Hepatocyte (in vitro differentiated cells): ENCODE data around the gene TMEM239. TPM values are rescaled to one million over a fixed set of nuclear protein-coding genes. Genes with fewer than 3 reads are reported as not detected.

Experiments
- DNase-seq: peaks from one replicate; pipeline ENCODE4 v3.0.0-alpha.2; 2016; ENCODE audit warnings: low spot score
- H2AFZ ChIP-seq: fragments of 200-600 bp; sonication (generic); 2 replicates; pipeline ENCODE4 v1.6.0; 2016; ENCODE audit warnings: antibody characterized with exemption, mild to moderate bottlenecking
- H3K27ac ChIP-seq: fragments of 200-600 bp; sonication (generic); 2 replicates; pipeline ENCODE4 v1.5.1; 2016; ENCODE audit warnings: mild to moderate bottlenecking
- H3K27me3 ChIP-seq: fragments of 200-600 bp; sonication (generic); 2 replicates; pipeline ENCODE4 v1.6.1; 2016
- H3K36me3 ChIP-seq: fragments of 200-600 bp; sonication (generic); replicated peaks from 2 replicates; pipeline ENCODE4 v1.5.1; 2016; ENCODE audit warnings: low read depth; ENCODE audit not compliant: insufficient read depth
- H3K4me1 ChIP-seq: fragments of 200-600 bp; sonication (generic); 2 replicates; pipeline ENCODE4 v1.5.1; 2016; ENCODE audit warnings: mild to moderate bottlenecking, moderate library complexity; ENCODE audit not compliant: insufficient read depth
- H3K4me2 ChIP-seq: fragments of 200-600 bp; sonication (generic); 2 replicates; pipeline ENCODE4 v1.6.0; 2016
- H3K4me3 ChIP-seq: fragments of 200-600 bp; sonication (generic); 2 replicates; pipeline ENCODE4 v1.5.1; 2016; ENCODE audit warnings: mild to moderate bottlenecking
- H3K79me2 ChIP-seq: fragments of 200-600 bp; sonication (generic); 2 replicates; pipeline ENCODE4 v1.6.0; 2017; ENCODE audit warnings: mild to moderate bottlenecking
- H3K9me2 ChIP-seq: fragments of 200-600 bp; sonication (generic); replicated peaks from 2 replicates; pipeline ENCODE4 v1.6.0; 2017; ENCODE audit warnings: mild to moderate bottlenecking; ENCODE audit not compliant: insufficient read depth
- H3K9me3 ChIP-seq: fragments of 200-600 bp; sonication (generic); 2 replicates; pipeline ENCODE4 v1.5.1; 2016; ENCODE audit warnings: low read depth, mild to moderate bottlenecking
- H4K20me1 ChIP-seq: fragments of 200-600 bp; sonication (generic); 2 replicates; pipeline ENCODE4 v1.6.0; 2016; ENCODE audit warnings: mild to moderate bottlenecking; ENCODE audit not compliant: insufficient read depth, poor library complexity, severe bottlenecking
- EZH2 ChIP-seq: fragments of 200-600 bp; sonication (generic); IDR thresholded peaks from 2 replicates; pipeline ENCODE4 v1.6.1; 2016; ENCODE audit warnings: antibody characterized with exemption, mild to moderate bottlenecking, borderline replicate concordance
- EZH2phosphoT487 ChIP-seq: fragments of 200-600 bp; sonication (generic); IDR thresholded peaks from one replicate; pipeline ENCODE4 v1.6.1; 2018; ENCODE audit warnings: antibody characterized with exemption, mild to moderate bottlenecking, low read depth, moderate library complexity; ENCODE audit not compliant: unreplicated experiment, severe bottlenecking
- WGBS: methylation state at CpG from one replicate; pipeline ENCODE4 v1.1.6; 2016; ENCODE audit warnings: low lambda C conversion rate; ENCODE audit errors: missing lambda C conversion rate; 5-methylcytosine and 5-hydroxymethylcytosine counted together
- polyA plus RNA-seq: library from polyadenylated mRNA; unstranded; fragments of >200 nt; fragmentation: Nextera tagmentation; extraction: Ambion mirVana; gene quantifications from 2 replicates; pipeline ENCODE4 v1.2.1, GENCODE V29; 2016
- total RNA-seq: library from RNA; depleted of rRNA; stranded (reverse); fragments of >200 nt; gene quantifications from 2 replicates; pipeline ENCODE4 v1.2.3, GENCODE V29; 2014
- TF ChIP-seq, protein P1 (sequence below): fragments of 200-600 bp; sonication (generic); IDR thresholded peaks from 2 replicates; pipeline ENCODE4 v1.5.1; 2016; ENCODE audit warnings: antibody characterized with exemption, mild to moderate bottlenecking; ENCODE audit not compliant: poor library complexity

The TMEM239 gene
- total and polyA plus RNA-seq, 2 experiments from 2014 or later = not detected

- H3K4me1 ChIP-seq = peaks cover 4% of the 10 kb centered on the region
- H4K20me1 ChIP-seq = no peaks in the 10 kb centered on the region
- no peaks in the 10 kb centered on the region for H3K27me3 ChIP-seq
- H3K36me3 ChIP-seq = no peaks in the 10 kb centered on the region
- H3K9me2 ChIP-seq = no peaks in the 10 kb centered on the region
- H3K4me3 ChIP-seq = no peak overlapping the region
- WGBS = 91% methylated on average over 3 of the region's 3 CpGs
- H3K79me2 ChIP-seq = no peaks in the 10 kb centered on the region
- no peak overlapping the region for H2AFZ ChIP-seq
- H3K4me2 ChIP-seq = no peak overlapping the region
- no peak for DNase-seq
- H3K27ac ChIP-seq = no peak overlapping the region
- TF ChIP-seq EZH2 = no peak
- TF ChIP-seq, protein P1, sequence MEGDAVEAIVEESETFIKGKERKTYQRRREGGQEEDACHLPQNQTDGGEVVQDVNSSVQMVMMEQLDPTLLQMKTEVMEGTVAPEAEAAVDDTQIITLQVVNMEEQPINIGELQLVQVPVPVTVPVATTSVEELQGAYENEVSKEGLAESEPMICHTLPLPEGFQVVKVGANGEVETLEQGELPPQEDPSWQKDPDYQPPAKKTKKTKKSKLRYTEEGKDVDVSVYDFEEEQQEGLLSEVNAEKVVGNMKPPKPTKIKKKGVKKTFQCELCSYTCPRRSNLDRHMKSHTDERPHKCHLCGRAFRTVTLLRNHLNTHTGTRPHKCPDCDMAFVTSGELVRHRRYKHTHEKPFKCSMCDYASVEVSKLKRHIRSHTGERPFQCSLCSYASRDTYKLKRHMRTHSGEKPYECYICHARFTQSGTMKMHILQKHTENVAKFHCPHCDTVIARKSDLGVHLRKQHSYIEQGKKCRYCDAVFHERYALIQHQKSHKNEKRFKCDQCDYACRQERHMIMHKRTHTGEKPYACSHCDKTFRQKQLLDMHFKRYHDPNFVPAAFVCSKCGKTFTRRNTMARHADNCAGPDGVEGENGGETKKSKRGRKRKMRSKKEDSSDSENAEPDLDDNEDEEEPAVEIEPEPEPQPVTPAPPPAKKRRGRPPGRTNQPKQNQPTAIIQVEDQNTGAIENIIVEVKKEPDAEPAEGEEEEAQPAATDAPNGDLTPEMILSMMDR = no peak
- no peak for TF ChIP-seq EZH2phosphoT487
- H3K9me3 ChIP-seq = no peaks in the 10 kb centered on the region
Measured at GRCh38 chr20:2865630-2866029, 49.5 kb downstream of the TMEM239 start.

- Histone ChIP-seq H3K36me3 (no peaks in the 10 kb centered on the region), H3K27me3 (no peaks in the 10 kb centered on the region), H3K4me3 (no peak overlapping the region), H3K9me3 (no peaks in the 10 kb centered on the region), H3K79me2 (no peaks in the 10 kb centered on the region), H3K4me2 (no peak overlapping the region), H3K4me1 (peaks cover 10% of the 10 kb centered on the region), H4K20me1 (no peaks in the 10 kb centered on the region), H3K9me2 (no peaks in the 10 kb centered on the region), H2AFZ (no peak overlapping the region), H3K27ac (no peak overlapping the region)
- WGBS = 98% methylated on average over 11 of the region's 11 CpGs
- TF ChIP-seq EZH2phosphoT487 = no peak
- TF ChIP-seq EZH2 = no peak
- TF ChIP-seq, protein P1 = no peak
- DNase-seq = no peak
Measured at GRCh38 chr20:2866236-2866635, 50.1 kb downstream of the TMEM239 start.

DNA sequence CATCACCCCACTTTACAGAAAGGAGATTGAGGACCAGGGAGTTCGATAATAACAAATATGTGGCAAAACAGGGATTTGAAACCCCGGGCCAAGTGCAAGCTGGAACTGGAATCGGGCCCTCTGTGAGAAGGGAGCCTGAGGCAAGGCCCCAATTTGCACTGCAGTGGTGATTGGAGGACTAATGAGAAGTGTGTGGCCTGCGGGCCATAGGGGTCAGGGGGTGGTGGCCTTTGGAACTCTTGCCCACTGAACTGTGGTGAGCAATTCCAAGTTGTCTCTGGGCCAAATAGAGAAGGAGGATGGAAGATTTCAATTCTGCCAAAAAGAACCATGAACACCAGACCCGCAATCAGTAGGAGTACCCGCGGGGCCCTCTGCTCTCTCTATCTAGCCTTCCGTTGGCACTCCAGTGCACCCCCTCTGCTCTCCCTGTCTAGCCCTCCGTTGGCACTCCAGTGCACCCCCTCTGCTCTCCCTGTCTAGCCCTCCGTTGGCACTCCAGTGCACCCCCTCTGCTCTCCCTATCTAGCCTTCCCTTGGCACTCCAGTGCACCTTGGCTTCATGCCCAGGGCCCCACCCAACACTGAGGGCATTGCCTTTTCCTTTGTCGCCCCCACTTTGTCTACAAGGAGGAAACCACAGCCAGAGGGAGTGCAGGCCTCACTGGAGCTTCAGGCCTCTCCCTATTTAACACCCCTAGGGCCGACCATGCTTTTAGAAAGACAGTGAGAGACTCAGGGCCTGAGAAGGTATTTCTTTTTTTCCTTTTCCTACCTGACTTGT, 51.1 kb downstream of the TMEM239 start:
- H3K4me1 ChIP-seq = peaks cover 11% of the 10 kb centered on the region
- H3K36me3 ChIP-seq = no peaks in the 10 kb centered on the region
- 94% methylated on average over 12 of the region's 12 CpGs for WGBS
- H3K9me3 ChIP-seq = no peaks in the 10 kb centered on the region
- no peaks in the 10 kb centered on the region for H3K9me2 ChIP-seq
- no peaks in the 10 kb centered on the region for H3K27me3 ChIP-seq
- DNase-seq = no peak
- no peak overlapping the region for H3K4me2 ChIP-seq
- H3K4me3 ChIP-seq = no peak overlapping the region
- no peak overlapping the region for H3K27ac ChIP-seq
- TF ChIP-seq, protein P1 = no peak
- no peak for TF ChIP-seq EZH2phosphoT487
- no peak for TF ChIP-seq EZH2
- no peak overlapping the region for H2AFZ ChIP-seq
- H4K20me1 ChIP-seq = no peaks in the 10 kb centered on the region
- H3K79me2 ChIP-seq = no peaks in the 10 kb centered on the region

Other genes with a start within 250 kb of the TMEM239 start
- gene NOP56, start 163.7 kb upstream of the TMEM239 start, total RNA-seq = 102 TPM in 2 replicates
- gene NOP56, start 163.7 kb upstream of the TMEM239 start, polyA plus RNA-seq = 190 and 192 TPM in 2 replicates
- 91.4 and 93.8 TPM in 2 replicates for gene IDH3B, start 152.1 kb upstream of the TMEM239 start, total RNA-seq
- 91.1 and 128 TPM in 2 replicates for gene IDH3B, start 152.1 kb upstream of the TMEM239 start, polyA plus RNA-seq
- 10.7 and 11.6 TPM in 2 replicates for gene EBF4, start 123.6 kb upstream of the TMEM239 start, total RNA-seq
- 17.9 and 27.1 TPM in 2 replicates for gene EBF4, start 123.6 kb upstream of the TMEM239 start, polyA plus RNA-seq
- 47.9 and 57.8 TPM in 2 replicates for gene CPXM1, start 15.7 kb upstream of the TMEM239 start, total RNA-seq
- gene CPXM1, start 15.7 kb upstream of the TMEM239 start, polyA plus RNA-seq = 66.3 and 82.5 TPM in 2 replicates
- gene C20orf141, start 1.4 kb upstream of the TMEM239 start, total RNA-seq = not detected in 2 replicates
- gene C20orf141, start 1.4 kb upstream of the TMEM239 start, polyA plus RNA-seq = 0.68 TPM in 1 of 2 replicates, not detected in the other
- gene PCED1A, start 24.3 kb downstream of the TMEM239 start, total RNA-seq = 36.8 and 43.0 TPM in 2 replicates
- gene PCED1A, start 24.3 kb downstream of the TMEM239 start, polyA plus RNA-seq = 41.2 and 54.2 TPM in 2 replicates
- 28.5 and 34.6 TPM in 2 replicates for gene VPS16, start 24.4 kb downstream of the TMEM239 start, total RNA-seq
- gene VPS16, start 24.4 kb downstream of the TMEM239 start, polyA plus RNA-seq = 38.1 and 42.9 TPM in 2 replicates
- 51.8 and 54.7 TPM in 2 replicates for gene PTPRA, start 57.1 kb downstream of the TMEM239 start, total RNA-seq
- 36.7 and 45.1 TPM in 2 replicates for gene PTPRA, start 57.1 kb downstream of the TMEM239 start, polyA plus RNA-seq
- gene GNRH2, start 227.3 kb downstream of the TMEM239 start, total RNA-seq = 27.0 and 33.8 TPM in 2 replicates
- gene GNRH2, start 227.3 kb downstream of the TMEM239 start, polyA plus RNA-seq = 93.8 and 131 TPM in 2 replicates
- 84.4 and 89.2 TPM in 2 replicates for gene MRPS26, start 229.7 kb downstream of the TMEM239 start, total RNA-seq
- 150 and 174 TPM in 2 replicates for gene MRPS26, start 229.7 kb downstream of the TMEM239 start, polyA plus RNA-seq